MCF 10A (cell line): Measurements from ENCODE around the gene ARVCF. TPM values are rescaled to one million over a fixed set of nuclear protein-coding genes. Genes with fewer than 3 reads are reported as not detected.

Experiments
- BruUV-seq: library from RNA; stranded (reverse); fragments of 400-500 nt; replicated peaks from 2 replicates; lab custom pipeline; 2021; lab: Mats Ljungman, UMichigan
- CTCF ChIA-PET: fragments of 300-600 bp; sonication (Branson Sonifier 250); formaldehyde crosslinking; extraction: SDS; loops from one replicate; lab custom pipeline; 2021; ENCODE audit warnings: antibody characterized with exemption, inconsistent platforms; lab: Yijun Ruan, JAX
- POLR2A ChIA-PET: fragments of 300-600, 350-650 bp; sonication (Branson Sonifier 250); formaldehyde crosslinking; extraction: SDS; loops from one replicate; lab custom pipeline; 2020; ENCODE audit warnings: antibody characterized with exemption, inconsistent platforms; lab: Yijun Ruan, JAX
- DNase-seq: peaks from one replicate; pipeline ENCODE4 v3.0.0-alpha.2; 2018; ENCODE audit not compliant: unreplicated experiment
- H3K27ac Mint-ChIP-seq: one replicate; pipeline ENCODE4 v1.8.0; 2022; ENCODE audit warnings: mild to moderate bottlenecking, low read depth, mixed read lengths; ENCODE audit not compliant: unreplicated experiment
- H3K27me3 Mint-ChIP-seq: one replicate; pipeline ENCODE4 v1.8.0; 2022; ENCODE audit warnings: mixed read lengths; ENCODE audit not compliant: insufficient read depth, unreplicated experiment
- H3K36me3 Mint-ChIP-seq: one replicate; pipeline ENCODE4 v1.8.0; 2022; ENCODE audit warnings: mild to moderate bottlenecking, moderate library complexity, mixed read lengths; ENCODE audit not compliant: insufficient read depth, unreplicated experiment
- H3K4me1 Mint-ChIP-seq: one replicate; pipeline ENCODE4 v1.8.0; 2022; ENCODE audit warnings: mixed read lengths; ENCODE audit not compliant: insufficient read depth, unreplicated experiment
- H3K4me3 Mint-ChIP-seq: one replicate; pipeline ENCODE4 v1.8.0; 2022; ENCODE audit warnings: mild to moderate bottlenecking, moderate library complexity, mixed read lengths; ENCODE audit not compliant: unreplicated experiment
- H3K9me3 Mint-ChIP-seq: one replicate; pipeline ENCODE4 v1.8.0; 2022; ENCODE audit warnings: mixed read lengths; ENCODE audit not compliant: unreplicated experiment
- CTCF ChIP-seq: fragments of 200-600 bp; IDR thresholded peaks from one replicate; pipeline ENCODE4 v1.8.0; 2022; ENCODE audit warnings: antibody characterized with exemption, mild to moderate bottlenecking; ENCODE audit not compliant: unreplicated experiment
- intact Hi-C: fragments of 100-400 bp; cut with micrococcal nuclease; formaldehyde crosslinking; loops from 2 replicates; pipeline ENCODE4 v1.14.1; 2022
- total RNA-seq: library from RNA; stranded (reverse); gene quantifications from 2 replicates; pipeline ENCODE4 v1.2.3, GENCODE V29; 2022

The ARVCF gene
- total RNA-seq, 1 experiment from 2014 or later: 7.5 TPM

GRCh38 chr22:20002128-20002527 is 14.5 kb downstream of the ARVCF start:
- TF ChIP-seq CTCF: no peak
- no TSS peak for BruUV-seq
- Mint-ChIP-seq H3K4me1 (no peaks in the 10 kb centered on the region), H3K27ac (no peak overlapping the region), H3K4me3 (no peak overlapping the region), H3K36me3 (no peaks in the 10 kb centered on the region), H3K9me3 (peaks cover 20% of the 10 kb centered on the region), H3K27me3 (no peaks in the 10 kb centered on the region)
- ChIA-PET POLR2A (no interaction called here), CTCF (no interaction called here)
- no peak for DNase-seq
- intact Hi-C loops: no loop called here

- intact Hi-C loops: no loop called here
- H3K36me3 Mint-ChIP-seq: no peaks in the 10 kb centered on the region
- DNase-seq: no peak
- ChIA-PET CTCF (interaction anchor here (0.7 kb wide), 1 partner anchor 9 kb away, joined by 3 read pairs; no protein-coding TSS in a partner anchor), POLR2A (no interaction called here)
- H3K4me3 Mint-ChIP-seq: no peak overlapping the region
- BruUV-seq: no TSS peak
- H3K9me3 Mint-ChIP-seq: peaks cover 20% of the 10 kb centered on the region
- no peaks in the 10 kb centered on the region for H3K27me3 Mint-ChIP-seq
- no peak overlapping the region for H3K27ac Mint-ChIP-seq
- no peak for TF ChIP-seq CTCF
- no peaks in the 10 kb centered on the region for H3K4me1 Mint-ChIP-seq
Measured at GRCh38 chr22:20001082-20001638, 15.5 kb downstream of the ARVCF start.

- intact Hi-C loops: no loop called here
- ChIA-PET CTCF (no interaction called here), POLR2A (no interaction called here)
- H3K9me3 Mint-ChIP-seq: peaks cover 20% of the 10 kb centered on the region
- no TSS peak for BruUV-seq
- TF ChIP-seq CTCF: no peak
- DNase-seq: no peak
- no peak overlapping the region for H3K4me3 Mint-ChIP-seq
- H3K4me1 Mint-ChIP-seq: no peaks in the 10 kb centered on the region
- H3K36me3 Mint-ChIP-seq: no peaks in the 10 kb centered on the region
- no peaks in the 10 kb centered on the region for H3K27me3 Mint-ChIP-seq
- H3K27ac Mint-ChIP-seq: no peak overlapping the region
Measured at GRCh38 chr22:20000246-20001081, 16.2 kb downstream of the ARVCF start.

- intact Hi-C loops: no loop called here
- no peaks in the 10 kb centered on the region for H3K27me3 Mint-ChIP-seq
- TF ChIP-seq CTCF: no peak
- no peaks in the 10 kb centered on the region for H3K36me3 Mint-ChIP-seq
- ChIA-PET CTCF (interaction anchor here (0.5 kb wide), 1 partner anchor 11 kb away, joined by 4 read pairs; no protein-coding TSS in a partner anchor), POLR2A (no interaction called here)
- no TSS peak for BruUV-seq
- H3K27ac Mint-ChIP-seq: no peak overlapping the region
- H3K9me3 Mint-ChIP-seq: peaks cover 11% of the 10 kb centered on the region
- no peak overlapping the region for H3K4me3 Mint-ChIP-seq
- H3K4me1 Mint-ChIP-seq: no peaks in the 10 kb centered on the region
- no peak for DNase-seq
Measured at GRCh38 chr22:19998991-19999820, 17.4 kb downstream of the ARVCF start.
